H1 (cell line): Measurements from ENCODE around the gene MANSC1. TPM values are rescaled to one million over a fixed set of nuclear protein-coding genes. Genes with fewer than 3 reads are reported as not detected.

ENCODE experiments used
- CTCF ChIA-PET: fragments of 300-600 bp; sonication (Branson Sonifier 250); formaldehyde crosslinking; loops from one replicate; lab custom pipeline; 2021; ENCODE audit not compliant: partially characterized antibody; lab: Charles Lee
- POLR2A ChIA-PET: fragments of 300-600 bp; sonication (Branson Sonifier 250); formaldehyde crosslinking; loops from one replicate; lab custom pipeline; 2021; ENCODE audit warnings: inconsistent platforms; ENCODE audit not compliant: partially characterized antibody; lab: Charles Lee
- DNase-seq, 2 experiments: peaks; one replicate each; pipeline versions ENCODE4 v3.0.0 to v3.0.0-alpha.2; 2010 to 2022; ENCODE audit warnings: low spot score in 2 of 2, low read depth in 1 of 2, mixed read lengths in 1 of 2
- FAIRE-seq: peaks from 2 replicates; lab custom pipeline; 2011; peaks lifted over from hg19 to GRCh38; lab: Jason Lieb, UNC
- H2AFZ ChIP-seq: 2 replicates; pipeline ENCODE4 v1.8.1; 2012; ENCODE audit warnings: low read length, inconsistent platforms
- H2AK5ac ChIP-seq: 2 replicates; pipeline ENCODE4 v1.6.1; 2013; ENCODE audit warnings: low read depth, low read length
- H2BK120ac ChIP-seq: replicated peaks from 2 replicates; pipeline ENCODE3; 2013; ENCODE audit warnings: low read depth, low read length, inconsistent platforms
- H2BK12ac ChIP-seq: 2 replicates; pipeline ENCODE4 v1.6.1; 2013; ENCODE audit warnings: low read depth, low read length
- H2BK15ac ChIP-seq: 2 replicates; pipeline ENCODE4 v1.6.1; 2013; ENCODE audit warnings: low read length
- H2BK20ac ChIP-seq: 2 replicates; pipeline ENCODE4 v1.6.1; 2013; ENCODE audit warnings: low read length
- H2BK5ac ChIP-seq: 2 replicates; pipeline ENCODE4 v1.6.1; 2013; ENCODE audit warnings: low read depth, low read length
- H3K14ac ChIP-seq: 2 replicates; pipeline ENCODE4 v1.6.1; 2013; ENCODE audit warnings: inconsistent platforms; ENCODE audit not compliant: insufficient read length
- H3K18ac ChIP-seq: 2 replicates; pipeline ENCODE4 v1.6.1; 2013; ENCODE audit warnings: low read length; ENCODE audit errors: extremely low read depth
- H3K23ac ChIP-seq: 2 replicates; pipeline ENCODE4 v1.6.1; 2013; ENCODE audit warnings: inconsistent platforms; ENCODE audit not compliant: insufficient read length
- H3K23me2 ChIP-seq: 2 replicates; pipeline ENCODE4 v1.6.1; 2013; ENCODE audit warnings: low read depth, low read length
- H3K27ac ChIP-seq: 2 replicates; pipeline ENCODE4 v1.6.1; 2011; ENCODE audit warnings: low read depth, low read length, inconsistent platforms
- H3K27me3 ChIP-seq, 4 experiments: replicated peaks in 1 of 4; 1 replicate in 1 of 4; 2 replicates in 3 of 4; pipeline versions ENCODE4 v1.6.1 to v1.8.1; 2011 to 2013; ENCODE audit warnings: low read length in 3 of 4, mild to moderate bottlenecking in 3 of 4, inconsistent platforms in 2 of 4, mixed read lengths in 2 of 4, moderate library complexity in 1 of 4; ENCODE audit not compliant: control insufficient read depth in 3 of 4, insufficient read depth in 3 of 4; ENCODE audit errors: extremely low read depth in 1 of 4
- H3K36me3 ChIP-seq, 4 experiments: 2 replicates each; pipeline versions ENCODE4 v1.6.1 to v1.8.1; 2011 to 2013; ENCODE audit warnings: mild to moderate bottlenecking in 4 of 4, low read length in 3 of 4, moderate library complexity in 2 of 4, control low read depth in 1 of 4, inconsistent platforms in 1 of 4; ENCODE audit not compliant: insufficient read depth in 4 of 4, control insufficient read depth in 2 of 4
- H3K4ac ChIP-seq: replicated peaks from 2 replicates; pipeline ENCODE3; 2013; ENCODE audit warnings: low read length, low read depth, mixed read lengths, inconsistent platforms; ENCODE audit not compliant: insufficient read length
- H3K4me1 ChIP-seq, 4 experiments: replicated peaks in 1 of 4; 1 replicate in 1 of 4; 2 replicates in 3 of 4; pipeline versions ENCODE4 v1.6.1 to v1.8.1; 2011 to 2013; ENCODE audit warnings: low read length in 3 of 4, inconsistent platforms in 2 of 4, mixed read lengths in 1 of 4; ENCODE audit not compliant: insufficient read depth in 4 of 4, control insufficient read depth in 3 of 4
- H3K4me2 ChIP-seq, 2 experiments: 2 replicates each; pipeline versions ENCODE4 v1.6.1 to v1.8.1; 2011 to 2013; ENCODE audit warnings: low read depth in 2 of 2, low read length in 2 of 2, control low read depth in 1 of 2, inconsistent platforms in 1 of 2, mild to moderate bottlenecking in 1 of 2; ENCODE audit not compliant: insufficient read depth in 1 of 2
- H3K4me3 ChIP-seq, 4 experiments: fragments of 200-600, 300-600 bp in 1 of 4; sonication (generic), shearing (Covaris generic), sonication (Bioruptor Twin) in 1 of 4; 2 replicates each; pipeline versions ENCODE4 v1.5.1 to v1.8.1; 2011 to 2016; ENCODE audit warnings: low read length in 4 of 4, low read depth in 3 of 4, control low read depth in 2 of 4, inconsistent platforms in 2 of 4, mild to moderate bottlenecking in 2 of 4, mixed read lengths in 1 of 4, moderate library complexity in 1 of 4; ENCODE audit not compliant: insufficient read depth in 2 of 4; ENCODE audit errors: extremely low read depth in 1 of 4
- H3K56ac ChIP-seq: replicated peaks from 2 replicates; pipeline ENCODE3; 2013; ENCODE audit warnings: low read depth, mild to moderate bottlenecking, mixed read lengths, low read length, inconsistent platforms; ENCODE audit not compliant: insufficient read length
- H3K79me1 ChIP-seq: 2 replicates; pipeline ENCODE4 v1.6.1; 2013; ENCODE audit warnings: low read depth, low read length, control low read depth
- H3K79me2 ChIP-seq, 2 experiments: 2 replicates each; pipeline versions ENCODE4 v1.6.1 to v1.8.1; 2012 to 2013; ENCODE audit warnings: low read length in 2 of 2, mild to moderate bottlenecking in 2 of 2, inconsistent platforms in 1 of 2; ENCODE audit not compliant: insufficient read depth in 2 of 2, control insufficient read depth in 1 of 2
- H3K9ac ChIP-seq, 4 experiments: replicated peaks in 1 of 4; 1 replicate in 1 of 4; 2 replicates in 3 of 4; pipeline versions ENCODE4 v1.6.1 to v1.8.1; 2011 to 2013; ENCODE audit warnings: low read depth in 3 of 4, low read length in 3 of 4, control low read depth in 2 of 4, mild to moderate bottlenecking in 2 of 4, moderate library complexity in 2 of 4, inconsistent platforms in 1 of 4; ENCODE audit errors: extremely low read depth in 1 of 4
- H3K9me3 ChIP-seq, 2 experiments: 2 replicates each; pipeline versions ENCODE4 v1.6.1 to v1.8.1; 2012 to 2013; ENCODE audit warnings: mild to moderate bottlenecking in 2 of 2, moderate library complexity in 2 of 2, control low read depth in 1 of 2, inconsistent platforms in 1 of 2, low read depth in 1 of 2, low read length in 1 of 2, mixed read lengths in 1 of 2; ENCODE audit not compliant: insufficient read depth in 2 of 2
- H4K20me1 ChIP-seq, 2 experiments: replicated peaks in 1 of 2; 2 replicates each; pipeline versions ENCODE3 to v1.8.1; 2011 to 2013; ENCODE audit warnings: inconsistent platforms in 2 of 2, low read length in 2 of 2, mild to moderate bottlenecking in 1 of 2; ENCODE audit not compliant: insufficient read depth in 2 of 2, control insufficient read depth in 1 of 2
- H4K5ac ChIP-seq: 2 replicates; pipeline ENCODE4 v1.6.1; 2013; ENCODE audit warnings: low read length, low read depth, mixed read lengths, inconsistent platforms; ENCODE audit not compliant: insufficient read length
- H4K8ac ChIP-seq: 2 replicates; pipeline ENCODE4 v1.8.0; 2013; ENCODE audit warnings: mild to moderate bottlenecking, moderate library complexity, low read length, inconsistent platforms; ENCODE audit not compliant: insufficient read depth; ENCODE audit errors: extremely low read depth
- H4K91ac ChIP-seq: replicated peaks from 2 replicates; pipeline ENCODE3; 2013; ENCODE audit warnings: low read length, mixed read lengths, inconsistent platforms; ENCODE audit not compliant: insufficient read length
- BACH1 ChIP-seq: IDR thresholded peaks from 2 replicates; pipeline ENCODE4 v1.6.1; 2012; ENCODE audit warnings: low read length, improper control_type of control experiment
- BCL11A ChIP-seq, 2 experiments: IDR thresholded peaks; one replicate each; pipeline ENCODE4 v1.6.1; 2011; ENCODE audit warnings: low read depth in 2 of 2, low read length in 2 of 2, mild to moderate bottlenecking in 2 of 2
- CBX8 ChIP-seq: fragments of 300-800, 300-1000 bp; sonication (generic); IDR thresholded peaks from 2 replicates; pipeline ENCODE4 v1.7.1; 2016; ENCODE audit warnings: low read depth, low read length, borderline replicate concordance
- CREB1 ChIP-seq: IDR thresholded peaks from 2 replicates; pipeline ENCODE4 v1.6.1; 2012; ENCODE audit warnings: inconsistent platforms
- EGR1 ChIP-seq: IDR thresholded peaks from 2 replicates; pipeline ENCODE4 v1.6.1; 2011; ENCODE audit warnings: low read depth, low read length, borderline replicate concordance
- EP300 ChIP-seq, 2 experiments: IDR thresholded peaks; 1 replicate in 1 of 2; 2 replicates in 1 of 2; pipeline ENCODE4 v1.6.1; 2011 to 2012; ENCODE audit warnings: low read depth in 2 of 2, low read length in 2 of 2, mild to moderate bottlenecking in 2 of 2, borderline replicate concordance in 1 of 2, inconsistent platforms in 1 of 2, moderate library complexity in 1 of 2
- EZH2 ChIP-seq: fragments of 200-600 bp; sonication (generic); IDR thresholded peaks from 2 replicates; pipeline ENCODE4 v1.7.1; 2012; ENCODE audit warnings: low read depth, mild to moderate bottlenecking, moderate library complexity, low read length, inconsistent platforms; ENCODE audit not compliant: severe bottlenecking
- GABPA ChIP-seq: IDR thresholded peaks from 2 replicates; pipeline ENCODE4 v1.6.1; 2011; ENCODE audit warnings: mild to moderate bottlenecking, low read length, moderate library complexity, borderline replicate concordance; ENCODE audit not compliant: insufficient read depth
- JUN ChIP-seq: IDR thresholded peaks from 2 replicates; pipeline ENCODE4 v1.6.1; 2011; ENCODE audit warnings: low read depth, mild to moderate bottlenecking, improper control_type of control experiment, low read length
- JUND ChIP-seq: IDR thresholded peaks from 2 replicates; pipeline ENCODE4 v1.6.1; 2011; ENCODE audit warnings: mild to moderate bottlenecking, improper control_type of control experiment, low read length
- PHF8 ChIP-seq: fragments of 200-600 bp; sonication (generic); conservative IDR thresholded peaks from 2 replicates; pipeline ENCODE4 v1.7.1; 2012; ENCODE audit warnings: low read depth, mild to moderate bottlenecking, inconsistent platforms, low read length, moderate library complexity
- POLR2AphosphoS5 ChIP-seq: IDR thresholded peaks from 2 replicates; pipeline ENCODE4 v1.6.1; 2011; ENCODE audit warnings: low read depth, low read length
- RFX5 ChIP-seq: IDR thresholded peaks from 2 replicates; pipeline ENCODE4 v1.6.1; 2011; ENCODE audit warnings: low read depth, low read length, improper control_type of control experiment, borderline replicate concordance
- SAP30 ChIP-seq: fragments of 300-600 bp; sonication (generic); IDR thresholded peaks from 2 replicates; pipeline ENCODE4 v1.7.1; 2012; ENCODE audit warnings: low read length, moderate library complexity, mild to moderate bottlenecking, inconsistent platforms; ENCODE audit not compliant: insufficient read depth, insufficient replicate concordance
- ZNF274 ChIP-seq: IDR thresholded peaks from 2 replicates; pipeline ENCODE4 v1.7.0; 2012; ENCODE audit warnings: low read length, borderline replicate concordance; ENCODE audit errors: extremely low read depth
- WGBS, 2 experiments: shearing (Covaris generic) in 1 of 2; methylation state at CpG; one replicate each; pipeline versions ENCODE4 v1.1.6 to v1.1.7; 2013 to 2015; ENCODE audit warnings: low lambda C conversion rate in 2 of 2, mixed read lengths in 2 of 2, inconsistent platforms in 1 of 2, low coverage in 1 of 2, missing lambda C conversion rate in 1 of 2; ENCODE audit not compliant: insufficient replicate concordance in 2 of 2, insufficient coverage in 1 of 2, insufficient read length in 1 of 2; ENCODE audit errors: extremely low coverage in 1 of 2, missing lambda C conversion rate in 1 of 2; 5-methylcytosine and 5-hydroxymethylcytosine counted together
- polyA plus RNA-seq, 7 experiments: library from polyadenylated mRNA; depleted of rRNA in 3 of 7; stranded (reverse) in 5 of 7; unstranded in 2 of 7; fragments of >200 nt in 5 of 7; fragments of 200-250 nt in 2 of 7; gene quantifications; 1 replicate in 5 of 7; 2 replicates in 1 of 7; 4 replicates in 1 of 7; pipeline versions ENCODE4 v1.2.1 to v1.2.3, GENCODE V29; 2011 to 2013; ENCODE audit warnings: missing spikeins in 2 of 7, mixed read lengths in 2 of 7
- total RNA-seq: library from RNA; stranded (reverse); fragmentation: NEBNext Ultra II Directional; extraction: Animal tissue kit (Norgen Biotek cat#: 25700); gene quantifications from 2 replicates; pipeline ENCODE4 v1.2.1, GENCODE V29; 2021

Gene MANSC1
- total and polyA plus RNA-seq, 2 of the 8 experiments (the other 6 are each of a cell fraction or from before 2014, with no cell fraction given), result 2.0 to 8.9 TPM

DNA sequence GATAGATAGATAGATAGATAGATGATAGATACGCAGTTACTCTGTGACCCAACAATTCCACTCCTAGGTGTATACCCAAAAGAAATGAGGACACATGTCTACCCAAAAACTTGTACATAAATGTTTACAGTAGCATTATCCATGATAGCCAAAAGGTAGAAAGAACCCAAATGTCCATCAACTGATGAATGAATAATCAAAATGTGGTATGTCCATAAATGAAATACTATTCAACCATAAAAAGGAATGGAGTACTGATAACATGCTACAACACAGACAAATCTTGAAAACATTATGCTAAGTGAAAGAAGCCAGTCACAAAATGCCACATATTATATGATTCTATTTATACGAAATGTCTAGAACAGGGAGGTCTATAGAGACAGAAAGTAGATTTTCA is 47.1 kb downstream of the MANSC1 start:
- CTCF ChIA-PET, result no interaction called here
- Histone ChIP-seq H3K4me1 (no peaks in the 10 kb centered on the region), H2BK120ac (no peak overlapping the region), H3K23ac (no peak overlapping the region), H3K14ac (no peak overlapping the region), H2AK5ac (no peak overlapping the region), H3K9ac (no peak overlapping the region), H2BK20ac (no peak overlapping the region), H4K20me1 (no peaks in the 10 kb centered on the region), H3K4ac (no peak overlapping the region), H3K9me3 (no peaks in the 10 kb centered on the region), H3K4me3 (no peak overlapping the region), H3K79me1 (no peaks in the 10 kb centered on the region), H3K4me2 (no peak overlapping the region), H4K8ac (no peak overlapping the region), H2BK12ac (no peak overlapping the region), H4K5ac (no peak overlapping the region), H3K56ac (no peak overlapping the region), H2AFZ (no peak overlapping the region), H2BK15ac (no peak overlapping the region), H3K27me3 (no peaks in the 10 kb centered on the region), H2BK5ac (no peak overlapping the region), H4K91ac (no peak overlapping the region), H3K18ac (no peak overlapping the region), H3K36me3 (no peaks in the 10 kb centered on the region), H3K23me2 (no peaks in the 10 kb centered on the region), H3K27ac (no peak overlapping the region), H3K79me2 (no peaks in the 10 kb centered on the region)
- no peak for TF ChIP-seq GABPA
- no peak for TF ChIP-seq EGR1
- TF ChIP-seq PHF8, result no peak
- no peak for TF ChIP-seq EP300 (IDR thresholded peaks at IDR 0.05; ENCODE audit: borderline replicate concordance in 1 of 2, low read depth in 2 of 2, low read length in 2 of 2)
- TF ChIP-seq ZNF274, result no peak
- no peak for TF ChIP-seq CBX8
- no peak for TF ChIP-seq SAP30
- no peak for TF ChIP-seq JUND
- no peak for TF ChIP-seq POLR2AphosphoS5
- no peak for TF ChIP-seq EZH2
- no peak for TF ChIP-seq BACH1
- no peak for TF ChIP-seq BCL11A (IDR thresholded peaks at IDR 0.05; ENCODE audit: low read depth in 2 of 2, low read length in 2 of 2)
- TF ChIP-seq CREB1, result no peak
- no peak for TF ChIP-seq JUN
- TF ChIP-seq RFX5, result no peak
- FAIRE-seq (no peak), DNase-seq (no peak)
- 94% methylated on average over 2 of the region's 2 CpGs; no CpG with 5 or more reads in 1 of the 2 experiments for WGBS, 2 experiments
- POLR2A ChIA-PET, result no interaction called here
